PC-9 (cell line): ENCODE measurements around the gene GPR78. TPM values are rescaled to one million over a fixed set of nuclear protein-coding genes. Genes with fewer than 3 reads are reported as not detected.
"Not testable (repeated sequence)": the region's sequence is repeated elsewhere in the genome, so short reads cannot be mapped to it uniquely, and the experiment has no call there.

Source experiments
- BruUV-seq: library from RNA; stranded (reverse); fragments of 400-500 nt; replicated peaks from 2 replicates; lab custom pipeline; 2021; lab: Mats Ljungman, UMichigan
- CTCF ChIA-PET: fragments of 300-600 bp; sonication (Branson Sonifier 250); formaldehyde crosslinking; loops from one replicate; lab custom pipeline; 2022; ENCODE audit warnings: antibody characterized with exemption; lab: Charles Lee
- POLR2A ChIA-PET: fragments of 300-600 bp; sonication (Branson Sonifier 250); formaldehyde crosslinking; loops from one replicate; lab custom pipeline; 2022; ENCODE audit warnings: antibody characterized with exemption; ENCODE audit not compliant: unreplicated experiment; lab: Charles Lee
- DNase-seq, 2 experiments: peaks; one replicate each; pipeline versions ENCODE4 v3.0.0 to v3.0.0-alpha.2; 2015 to 2022; ENCODE audit warnings: mixed read lengths in 1 of 2
- H2AFZ ChIP-seq: fragments of 200-600 bp; sonication (generic); 2 replicates; pipeline ENCODE4 v1.8.1; 2017; ENCODE audit warnings: antibody characterized with exemption
- H3F3A ChIP-seq: fragments of 200-600 bp; sonication (generic); 2 replicates; pipeline ENCODE4 v1.8.1; 2017; ENCODE audit warnings: antibody characterized with exemption, mild to moderate bottlenecking, low read depth; ENCODE audit not compliant: insufficient read depth
- H3K27ac ChIP-seq: fragments of 200-600 bp; sonication (generic); 2 replicates; pipeline ENCODE4 v1.6.1; 2016; ENCODE audit warnings: mixed run types
- H3K27me3 ChIP-seq: fragments of 200-600 bp; sonication (generic); 2 replicates; pipeline ENCODE4 v1.6.1; 2016; ENCODE audit warnings: low read depth, mixed run types; ENCODE audit not compliant: insufficient read depth
- H3K36me3 ChIP-seq: fragments of 200-600 bp; sonication (generic); 2 replicates; pipeline ENCODE4 v1.6.1; 2016; ENCODE audit warnings: low read depth, mixed run types
- H3K4me1 ChIP-seq: fragments of 200-600 bp; sonication (generic); replicated peaks from 2 replicates; pipeline ENCODE4 v1.6.1; 2016; ENCODE audit warnings: mixed run types; ENCODE audit not compliant: insufficient read depth
- H3K4me2 ChIP-seq: fragments of 200-600 bp; sonication (generic); 2 replicates; pipeline ENCODE4 v1.6.1; 2017; ENCODE audit warnings: mixed run types
- H3K4me3 ChIP-seq: fragments of 200-600 bp; sonication (generic); 2 replicates; pipeline ENCODE4 v1.6.1; 2016; ENCODE audit warnings: mixed run types
- H3K79me2 ChIP-seq: fragments of 200-600 bp; sonication (generic); 2 replicates; pipeline ENCODE4 v1.6.1; 2017; ENCODE audit warnings: low read depth, mixed run types
- H3K9me2 ChIP-seq: fragments of 200-600 bp; sonication (generic); 2 replicates; pipeline ENCODE4 v1.8.1; 2017; ENCODE audit warnings: mild to moderate bottlenecking; ENCODE audit not compliant: insufficient read depth
- H3K9me3 ChIP-seq: fragments of 200-600 bp; sonication (generic); 2 replicates; pipeline ENCODE4 v1.8.1; 2016; ENCODE audit warnings: low read depth; ENCODE audit not compliant: insufficient read depth
- H4K20me1 ChIP-seq: fragments of 200-600 bp; sonication (generic); 2 replicates; pipeline ENCODE4 v1.8.1; 2017; ENCODE audit not compliant: insufficient read depth
- intact Hi-C: fragments of 100-400 bp; cut with micrococcal nuclease; formaldehyde crosslinking; loops from one replicate; pipeline ENCODE4 v1.10.0; 2022; ENCODE audit not compliant: unreplicated experiment
- total RNA-seq: library from RNA; stranded (reverse); gene quantifications from 2 replicates; pipeline ENCODE4 v1.2.3, GENCODE V29; 2021

The GPR78 gene
- total RNA-seq, 1 experiment from 2014 or later, result 56.6 TPM

- H3K79me2 ChIP-seq, H3K4me2 ChIP-seq, H4K20me1 ChIP-seq, intact Hi-C loops, H3K27ac ChIP-seq, BruUV-seq, POLR2A ChIA-PET, H3K9me3 ChIP-seq, H3K4me1 ChIP-seq, H3K4me3 ChIP-seq, H3K9me2 ChIP-seq, H2AFZ ChIP-seq, H3K27me3 ChIP-seq, CTCF ChIA-PET, DNase-seq, H3K36me3 ChIP-seq, H3F3A ChIP-seq: not testable (repeated sequence)
Measured at GRCh38 chr4:8631896-8632295, 51.7 kb downstream of the GPR78 start.

GRCh38 chr4:8634773-8635172, 54.6 kb downstream of the GPR78 start:
- H3K4me2 ChIP-seq, intact Hi-C loops, H3K4me1 ChIP-seq, H3K9me2 ChIP-seq, BruUV-seq, H3K4me3 ChIP-seq, DNase-seq, H3K27me3 ChIP-seq, H3K79me2 ChIP-seq, CTCF ChIA-PET, H3K36me3 ChIP-seq, POLR2A ChIA-PET, H3K9me3 ChIP-seq, H2AFZ ChIP-seq, H4K20me1 ChIP-seq, H3F3A ChIP-seq, H3K27ac ChIP-seq: not testable (repeated sequence)

GRCh38 chr4:8635897-8636554, 55.8 kb downstream of the GPR78 start:
- H3K4me2 ChIP-seq, CTCF ChIA-PET, POLR2A ChIA-PET, H4K20me1 ChIP-seq, H3K4me3 ChIP-seq, H3F3A ChIP-seq, H2AFZ ChIP-seq, intact Hi-C loops, H3K36me3 ChIP-seq, H3K4me1 ChIP-seq, H3K27ac ChIP-seq, H3K9me2 ChIP-seq, BruUV-seq, H3K9me3 ChIP-seq, DNase-seq, H3K79me2 ChIP-seq, H3K27me3 ChIP-seq: not testable (repeated sequence)

Other genes starting within 250 kb of the GPR78 start
- 21.0 and 26.1 TPM in 2 replicates for gene ACOX3, start 139.7 kb upstream of the GPR78 start, total RNA-seq
- gene TRMT44, start 139.6 kb upstream of the GPR78 start, total RNA-seq, result 17.4 and 17.9 TPM in 2 replicates
- gene CPZ, start 12.4 kb downstream of the GPR78 start, total RNA-seq, result 9.1 and 12.1 TPM in 2 replicates